ENCODE data around the gene TPM2. TPM values are rescaled to one million over a fixed set of nuclear protein-coding genes. Genes with fewer than 3 reads are reported as not detected.

The TPM2 gene
- total and polyA plus RNA-seq, 9 of the 15 experiments (the other 6 are each of a cell fraction or from before 2014, with no cell fraction given) = 0.28 to 16.1 (median 4.5) TPM

DNA sequence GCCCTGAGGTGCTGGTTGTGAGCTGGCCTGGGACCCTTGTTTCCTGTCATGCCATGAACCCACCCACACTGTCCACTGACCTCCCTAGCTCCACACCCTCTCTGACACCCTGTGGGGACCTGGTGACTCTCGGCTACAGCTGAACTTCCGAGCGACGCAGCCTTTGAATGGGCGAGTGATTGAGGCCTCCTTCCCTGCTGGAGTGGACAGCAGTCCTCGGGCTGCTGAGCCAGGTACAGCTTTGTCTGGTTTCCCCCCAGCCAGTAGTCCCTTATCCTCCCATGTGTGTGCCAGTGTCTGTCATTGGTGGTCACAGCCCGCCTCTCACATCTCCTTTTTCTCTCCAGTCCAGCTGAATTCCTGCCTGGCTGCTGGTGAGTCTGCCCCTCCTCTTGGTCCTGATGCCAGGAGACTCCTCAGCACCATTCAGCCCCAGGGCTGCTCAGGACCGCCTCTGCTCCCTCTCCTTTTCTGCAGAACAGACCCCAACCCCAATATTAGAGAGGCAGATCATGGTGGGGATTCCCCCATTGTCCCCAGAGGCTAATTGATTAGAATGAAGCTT is 9.9 kb downstream of the TPM2 start:
- WGBS (ENCODE audit: insufficient coverage, low coverage, missing lambda C conversion rate) = 61% methylated on average over 7 of the region's 8 CpGs
- intact Hi-C loops (cut with micrococcal nuclease) (no loop called here), in situ Hi-C loops (cut with MboI) (no loop called here)
- no peak for FAIRE-seq
- Histone ChIP-seq H2AFZ (ENCODE audit: low read depth, low read length) (no peak overlapping the region), H3K9me3 (replicated peaks; ENCODE audit: control insufficient read depth, insufficient read depth, low read depth, low read length) (no peaks in the 10 kb centered on the region), H3K36me3 (ENCODE audit: control insufficient read depth, insufficient read depth, low read length) (peaks cover 7% of the 10 kb centered on the region; the same call in 2 of the 3 replicates), H3K4me3 (no peak overlapping the region), H3K79me2 (ENCODE audit: control insufficient read depth, insufficient read depth, low read length) (no peaks in the 10 kb centered on the region), H3K27me3 (ENCODE audit: control insufficient read depth in 2 of 2, insufficient read depth in 2 of 2, low read length in 2 of 2) (no peaks in the 10 kb centered on the region), H3K9ac (ENCODE audit: insufficient read depth in 1 of 2, low read depth in 2 of 2, low read length in 2 of 2) (no peak overlapping the region), H3K4me1 (replicated peaks in 1 of 2; ENCODE audit: control insufficient read depth in 2 of 2, insufficient read depth in 2 of 2, low read length in 2 of 2) (peaks cover 4 to 9% of the 10 kb centered on the region in 2 experiments; a peak in 4 of 5 replicates), H3K4me2 (ENCODE audit: insufficient read depth, low read length) (no peak overlapping the region), H3K9me1 (ENCODE audit: control insufficient read depth, insufficient read depth, low read length) (no peaks in the 10 kb centered on the region), H3K27ac (ENCODE audit: extremely low read depth, low read depth, low read length) (no peak overlapping the region), H4K20me1 (replicated peaks; ENCODE audit: control insufficient read depth, insufficient read depth, low read length) (no peaks in the 10 kb centered on the region)
- BruUV-seq (replicated peaks) = no TSS peak
- TF ChIP-seq SPI1 (IDR thresholded peaks at IDR 0.05; ENCODE audit: borderline replicate concordance, low read depth, low read length) = no peak
- no peak for TF ChIP-seq ASH1L (IDR thresholded peaks at IDR 0.05; ENCODE audit: borderline replicate concordance, low read depth, partially characterized antibody)
- TF ChIP-seq ZFP30 (CRISPR knock-in tag; IDR thresholded peaks at IDR 0.05; ENCODE audit: borderline replicate concordance) = no peak
- TF ChIP-seq, protein P1, sequence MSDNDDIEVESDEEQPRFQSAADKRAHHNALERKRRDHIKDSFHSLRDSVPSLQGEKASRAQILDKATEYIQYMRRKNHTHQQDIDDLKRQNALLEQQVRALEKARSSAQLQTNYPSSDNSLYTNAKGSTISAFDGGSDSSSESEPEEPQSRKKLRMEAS (CRISPR knock-in tag; IDR thresholded peaks at IDR 0.05) = no peak
- TF ChIP-seq, protein P2, sequence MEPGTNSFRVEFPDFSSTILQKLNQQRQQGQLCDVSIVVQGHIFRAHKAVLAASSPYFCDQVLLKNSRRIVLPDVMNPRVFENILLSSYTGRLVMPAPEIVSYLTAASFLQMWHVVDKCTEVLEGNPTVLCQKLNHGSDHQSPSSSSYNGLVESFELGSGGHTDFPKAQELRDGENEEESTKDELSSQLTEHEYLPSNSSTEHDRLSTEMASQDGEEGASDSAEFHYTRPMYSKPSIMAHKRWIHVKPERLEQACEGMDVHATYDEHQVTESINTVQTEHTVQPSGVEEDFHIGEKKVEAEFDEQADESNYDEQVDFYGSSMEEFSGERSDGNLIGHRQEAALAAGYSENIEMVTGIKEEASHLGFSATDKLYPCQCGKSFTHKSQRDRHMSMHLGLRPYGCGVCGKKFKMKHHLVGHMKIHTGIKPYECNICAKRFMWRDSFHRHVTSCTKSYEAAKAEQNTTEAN (CRISPR knock-in tag; IDR thresholded peaks at IDR 0.05) = no peak
- ChIA-PET POLR2A (interaction anchor here (0.7 to 1.9 kb wide), 5 partner anchors 10 to 52 kb away, joined by 3 to 6 read pairs (median 3); partner anchors contain the start of genes ARHGEF39, CCDC107, CREB3 and RMRP), CTCF (ENCODE audit: low intra/inter-chr PET ratio) (no interaction called here)
- no peak for ATAC-seq
- no peak for DNase-seq (ENCODE audit: extremely low read depth in 1 of 4, low spot score in 3 of 4)
